ENCODE measurements around the gene UPK1B.

Gene UPK1B

GRCh38 chr3:119230071-119230470 lies 56.7 kb downstream of the UPK1B start:
- ChIA-PET POLR2A (interaction anchor here (1.0 kb wide), 1 partner anchor 11 kb away, joined by 3 read pairs; the partner anchor contains the start of gene B4GALT4), CTCF (interaction anchor here (1.5 kb wide), 1 partner anchor 11 kb away, joined by 4 read pairs; no protein-coding TSS in a partner anchor)
- no peak for TF ChIP-seq SUZ12 (IDR thresholded peaks at IDR 0.05)
- no peak for TF ChIP-seq TARDBP (IDR thresholded peaks at IDR 0.05)
- TF ChIP-seq LEF1 (IDR thresholded peaks at IDR 0.05; ENCODE audit: borderline replicate concordance) = no peak
- TF ChIP-seq ZNF384 (IDR thresholded peaks at IDR 0.05) = no peak
- no peak for TF ChIP-seq HDGF (IDR thresholded peaks at IDR 0.05; ENCODE audit: borderline replicate concordance)
- TF ChIP-seq FOXK2 (IDR thresholded peaks at IDR 0.05) = no peak
- TF ChIP-seq BHLHE40 (IDR thresholded peaks at IDR 0.05; ENCODE audit: borderline replicate concordance) = no peak
- TF ChIP-seq NFRKB (IDR thresholded peaks at IDR 0.05) = no peak
- DNase-seq (ENCODE audit: extremely low spot score) = no peak

- no peak for TF ChIP-seq ELF4 (IDR thresholded peaks at IDR 0.05)
- no peak for DNase-seq (ENCODE audit: extremely low spot score)
- ChIA-PET POLR2A (no interaction called here), CTCF (interaction anchor here (1.5 kb wide), 1 partner anchor 11 kb away, joined by 4 read pairs; no protein-coding TSS in a partner anchor)
Observed at GRCh38 chr3:119230745-119231144, 57.3 kb downstream of the UPK1B start.

- POLR2A ChIA-PET = no interaction called here
- CTCF ChIA-PET = no interaction called here
- DNase-seq (ENCODE audit: extremely low spot score) = no peak
- TF ChIP-seq NFRKB (IDR thresholded peaks at IDR 0.05) (no peak), FOXM1 (IDR thresholded peaks at IDR 0.05; ENCODE audit: borderline replicate concordance) (no peak), L3MBTL2 (conservative IDR thresholded peaks at IDR 0.05) (no peak), BHLHE40 (IDR thresholded peaks at IDR 0.05; ENCODE audit: borderline replicate concordance) (no peak), HDGF (IDR thresholded peaks at IDR 0.05; ENCODE audit: borderline replicate concordance) (no peak), FOXA1 (IDR thresholded peaks at IDR 0.05) (no peak), ARNT (IDR thresholded peaks at IDR 0.05) (no peak), LEF1 (IDR thresholded peaks at IDR 0.05; ENCODE audit: borderline replicate concordance) (no peak), ZNF384 (IDR thresholded peaks at IDR 0.05) (no peak), TARDBP (IDR thresholded peaks at IDR 0.05) (no peak), PKNOX1 (IDR thresholded peaks at IDR 0.05) (no peak), CTBP1 (IDR thresholded peaks at IDR 0.05; ENCODE audit: borderline replicate concordance) (no peak), ELF4 (IDR thresholded peaks at IDR 0.05) (no peak), SP1 (IDR thresholded peaks at IDR 0.05) (no peak), FOXK2 (IDR thresholded peaks at IDR 0.05) (no peak), SUZ12 (IDR thresholded peaks at IDR 0.05) (no peak)
Observed at GRCh38 chr3:119234610-119235009, 61.2 kb downstream of the UPK1B start.

- CTCF ChIA-PET = no interaction called here
- POLR2A ChIA-PET = no interaction called here
- no peak for TF ChIP-seq CTBP1 (IDR thresholded peaks at IDR 0.05; ENCODE audit: borderline replicate concordance)
- no peak for TF ChIP-seq ARNT (IDR thresholded peaks at IDR 0.05)
- no peak for TF ChIP-seq ELF4 (IDR thresholded peaks at IDR 0.05)
- no peak for TF ChIP-seq HDGF (IDR thresholded peaks at IDR 0.05; ENCODE audit: borderline replicate concordance)
- no peak for TF ChIP-seq NFRKB (IDR thresholded peaks at IDR 0.05)
- no peak for TF ChIP-seq FOXK2 (IDR thresholded peaks at IDR 0.05)
- TF ChIP-seq SP1 (IDR thresholded peaks at IDR 0.05) = no peak
- no peak for TF ChIP-seq FOXA1 (IDR thresholded peaks at IDR 0.05)
- no peak for TF ChIP-seq FOXM1 (IDR thresholded peaks at IDR 0.05; ENCODE audit: borderline replicate concordance)
- no peak for TF ChIP-seq SUZ12 (IDR thresholded peaks at IDR 0.05)
- no peak for TF ChIP-seq LEF1 (IDR thresholded peaks at IDR 0.05; ENCODE audit: borderline replicate concordance)
- no peak for TF ChIP-seq L3MBTL2 (conservative IDR thresholded peaks at IDR 0.05)
- TF ChIP-seq PKNOX1 (IDR thresholded peaks at IDR 0.05) = no peak
- no peak for DNase-seq (ENCODE audit: extremely low spot score)
Observed at GRCh38 chr3:119235151-119235550, 61.8 kb downstream of the UPK1B start.

- ChIA-PET POLR2A (no interaction called here), CTCF (no interaction called here)
- no peak for DNase-seq (ENCODE audit: extremely low spot score)
- TF ChIP-seq HDGF (IDR thresholded peaks at IDR 0.05; ENCODE audit: borderline replicate concordance) = no peak
- no peak for TF ChIP-seq L3MBTL2 (conservative IDR thresholded peaks at IDR 0.05)
- TF ChIP-seq ARNT (IDR thresholded peaks at IDR 0.05) = no peak
- TF ChIP-seq TARDBP (IDR thresholded peaks at IDR 0.05) = no peak
- TF ChIP-seq CTBP1 (IDR thresholded peaks at IDR 0.05; ENCODE audit: borderline replicate concordance) = no peak
- TF ChIP-seq FOXM1 (IDR thresholded peaks at IDR 0.05; ENCODE audit: borderline replicate concordance) = no peak
- TF ChIP-seq SUZ12 (IDR thresholded peaks at IDR 0.05) = no peak
- no peak for TF ChIP-seq LEF1 (IDR thresholded peaks at IDR 0.05; ENCODE audit: borderline replicate concordance)
- TF ChIP-seq NFRKB (IDR thresholded peaks at IDR 0.05) = no peak
- TF ChIP-seq ZNF384 (IDR thresholded peaks at IDR 0.05) = no peak
Observed at GRCh38 chr3:119236756-119237155, 63.4 kb downstream of the UPK1B start.

- TF ChIP-seq ZNF384 (IDR thresholded peaks at IDR 0.05) (no peak), FOXK2 (IDR thresholded peaks at IDR 0.05) (no peak), PKNOX1 (IDR thresholded peaks at IDR 0.05) (no peak), ELF4 (IDR thresholded peaks at IDR 0.05) (no peak), CTBP1 (IDR thresholded peaks at IDR 0.05; ENCODE audit: borderline replicate concordance) (no peak), NFRKB (IDR thresholded peaks at IDR 0.05) (no peak), FOXM1 (IDR thresholded peaks at IDR 0.05; ENCODE audit: borderline replicate concordance) (no peak), L3MBTL2 (conservative IDR thresholded peaks at IDR 0.05) (no peak), SP1 (IDR thresholded peaks at IDR 0.05) (no peak), TARDBP (IDR thresholded peaks at IDR 0.05) (no peak), ARNT (IDR thresholded peaks at IDR 0.05) (no peak), BHLHE40 (IDR thresholded peaks at IDR 0.05; ENCODE audit: borderline replicate concordance) (no peak), HDGF (IDR thresholded peaks at IDR 0.05; ENCODE audit: borderline replicate concordance) (no peak), LEF1 (IDR thresholded peaks at IDR 0.05; ENCODE audit: borderline replicate concordance) (no peak), SUZ12 (IDR thresholded peaks at IDR 0.05) (no peak)
- ChIA-PET POLR2A (no interaction called here), CTCF (interaction anchor here (0.6 kb wide), 1 partner anchor 113 kb away, joined by 5 read pairs; no protein-coding TSS in a partner anchor)
- no peak for DNase-seq (ENCODE audit: extremely low spot score)
Observed at GRCh38 chr3:119237299-119237698, 63.9 kb downstream of the UPK1B start.
